Gastrocnemius medialis (tissue), 4 donors: Measurements from ENCODE around the gene AIFM3.

Experiments
- POLR2A ChIP-seq, 2 donors: fragments of 450-650 bp; IDR thresholded peaks; one replicate each; pipeline ENCODE4 v1.6.1; 2017; ENCODE audit warnings: antibody characterized with exemption in 2 of 2, mild to moderate bottlenecking in 2 of 2, moderate library complexity in 2 of 2
- TF ChIP-seq, protein P1 (sequence below), 5 experiments: fragments of 450-650 bp in 3 of 5; fragments of 200-600 bp in 2 of 5; sonication (generic) in 2 of 5; IDR thresholded peaks in 4 of 5; conservative IDR thresholded peaks in 1 of 5; 1 replicate in 4 of 5; 2 replicates in 1 of 5; pipeline ENCODE4 v1.5.1; 2016 to 2019; ENCODE audit warnings: antibody characterized with exemption in 5 of 5, mild to moderate bottlenecking in 3 of 5, moderate library complexity in 3 of 5

DNA sequence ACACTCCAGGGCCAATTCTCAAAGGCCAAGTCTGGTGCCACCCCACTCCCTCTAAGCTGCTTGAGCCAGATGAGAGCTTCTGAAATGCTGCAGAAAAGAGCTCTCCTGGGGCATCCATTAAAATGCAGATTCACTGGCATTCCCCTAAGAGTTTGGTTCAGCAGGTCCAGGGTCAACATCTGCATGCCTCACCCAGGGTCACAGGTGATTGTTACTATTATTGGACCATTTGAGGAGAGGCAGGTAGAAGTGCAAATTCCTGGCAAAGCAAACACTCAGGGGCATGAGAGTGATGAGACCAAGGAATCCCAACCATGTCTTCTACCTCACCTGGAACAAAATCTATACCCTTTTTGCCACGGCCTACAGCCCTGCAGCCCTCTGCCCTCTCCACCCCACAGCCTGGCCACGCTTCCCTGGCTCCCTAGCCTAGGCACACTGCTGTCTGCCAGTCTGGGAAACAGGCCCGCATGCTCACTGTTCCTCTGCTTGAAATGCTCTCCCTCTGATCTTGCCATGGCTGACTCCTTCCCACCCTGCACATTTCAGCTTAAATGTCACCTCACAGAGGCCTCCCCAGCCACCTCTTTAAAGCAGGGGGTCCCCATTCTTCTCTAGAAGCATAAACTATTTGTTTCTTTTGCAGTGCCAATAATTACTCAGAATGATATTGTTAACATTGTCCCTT, 43.5 kb downstream of the AIFM3 start:
- TF ChIP-seq POLR2A (IDR thresholded peaks at IDR 0.05), result no peak
- TF ChIP-seq, protein P1, sequence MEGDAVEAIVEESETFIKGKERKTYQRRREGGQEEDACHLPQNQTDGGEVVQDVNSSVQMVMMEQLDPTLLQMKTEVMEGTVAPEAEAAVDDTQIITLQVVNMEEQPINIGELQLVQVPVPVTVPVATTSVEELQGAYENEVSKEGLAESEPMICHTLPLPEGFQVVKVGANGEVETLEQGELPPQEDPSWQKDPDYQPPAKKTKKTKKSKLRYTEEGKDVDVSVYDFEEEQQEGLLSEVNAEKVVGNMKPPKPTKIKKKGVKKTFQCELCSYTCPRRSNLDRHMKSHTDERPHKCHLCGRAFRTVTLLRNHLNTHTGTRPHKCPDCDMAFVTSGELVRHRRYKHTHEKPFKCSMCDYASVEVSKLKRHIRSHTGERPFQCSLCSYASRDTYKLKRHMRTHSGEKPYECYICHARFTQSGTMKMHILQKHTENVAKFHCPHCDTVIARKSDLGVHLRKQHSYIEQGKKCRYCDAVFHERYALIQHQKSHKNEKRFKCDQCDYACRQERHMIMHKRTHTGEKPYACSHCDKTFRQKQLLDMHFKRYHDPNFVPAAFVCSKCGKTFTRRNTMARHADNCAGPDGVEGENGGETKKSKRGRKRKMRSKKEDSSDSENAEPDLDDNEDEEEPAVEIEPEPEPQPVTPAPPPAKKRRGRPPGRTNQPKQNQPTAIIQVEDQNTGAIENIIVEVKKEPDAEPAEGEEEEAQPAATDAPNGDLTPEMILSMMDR (IDR thresholded peaks at IDR 0.05 in 4 of 5, conservative IDR thresholded peaks at IDR 0.05 in 1 of 5), result no peak
